Brain microvascular endothelial cell (primary cell): ENCODE results near the gene CNTD1.
"Not testable (repeated sequence)": the region's sequence is repeated elsewhere in the genome, so short reads cannot be mapped to it uniquely, and the experiment has no call there.

Experiments used
- DNase-seq: peaks from one replicate; pipeline ENCODE4 v3.0.0-alpha.2; 2020
- H3K27ac ChIP-seq: fragments of 250-450 bp; sonication (Bioruptor Pico); 2 replicates; pipeline ENCODE4 v1.5.1; 2020; ENCODE audit warnings: mild to moderate bottlenecking, moderate library complexity
- H3K27me3 ChIP-seq: fragments of 250-450 bp; sonication (Bioruptor Pico); replicated peaks from 2 replicates; pipeline ENCODE4 v1.5.1; 2020; ENCODE audit warnings: mild to moderate bottlenecking
- H3K36me3 ChIP-seq: fragments of 250-450 bp; sonication (Bioruptor Pico); replicated peaks from 2 replicates; pipeline ENCODE4 v1.5.1; 2020; ENCODE audit warnings: mild to moderate bottlenecking
- H3K4me3 ChIP-seq: 2 replicates; pipeline ENCODE4 v1.5.1; 2011; ENCODE audit warnings: low read depth, mild to moderate bottlenecking, control low read depth, low read length, moderate library complexity
- in situ Hi-C: cut with HindIII; loops from 2 replicates; pipeline ENCODE4 v1.10.0; 2017; ENCODE audit warnings: low sequenced_read_pairs, low pct_ligation_motif_present
- TF ChIP-seq, protein P1 (sequence below): IDR thresholded peaks from 2 replicates; pipeline ENCODE4 v1.5.1; 2011; ENCODE audit warnings: low read depth, mild to moderate bottlenecking, moderate library complexity, low read length, control low read depth, inconsistent platforms; ENCODE audit errors: missing control alignments

CNTD1 gene

DNA sequence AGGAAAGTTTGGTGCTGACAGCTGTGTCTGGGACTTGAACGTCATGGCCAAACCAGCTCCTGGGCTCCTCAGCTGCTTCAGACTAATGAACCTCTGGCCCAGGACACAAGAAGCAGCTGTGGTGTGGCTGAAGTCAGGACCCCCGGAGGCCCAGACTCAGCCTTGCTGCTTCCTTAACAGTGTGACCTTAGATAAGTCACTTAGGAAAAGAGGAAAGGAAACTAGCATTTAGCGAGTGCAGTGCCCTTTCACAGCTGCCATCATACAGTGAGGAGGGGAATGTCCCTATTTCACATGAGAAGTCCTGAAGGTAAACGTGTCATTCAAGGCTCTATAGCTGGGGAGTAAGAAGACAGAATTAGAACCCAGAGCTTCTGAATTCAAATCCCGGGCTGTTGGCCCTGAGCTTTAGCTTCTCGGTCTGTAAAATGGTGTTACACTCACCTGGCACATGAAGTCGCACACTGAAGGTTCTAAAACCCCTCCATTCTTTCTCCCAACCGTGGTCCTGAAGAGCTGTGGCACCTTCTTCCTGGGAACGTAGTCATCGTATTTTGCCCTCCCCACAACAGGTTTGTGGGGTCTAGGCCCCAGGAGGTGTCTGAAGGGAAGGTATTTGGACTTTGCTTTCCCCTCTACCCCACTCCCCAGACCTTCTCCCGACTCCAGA, 38.5 kb upstream of the CNTD1 start:
- Histone ChIP-seq H3K27me3 (peaks cover 19% of the 10 kb centered on the region), H3K4me3 (no peak overlapping the region), H3K36me3 (no peaks in the 10 kb centered on the region), H3K27ac (no peak overlapping the region)
- in situ Hi-C loops, result no loop called here
- TF ChIP-seq, protein P1, sequence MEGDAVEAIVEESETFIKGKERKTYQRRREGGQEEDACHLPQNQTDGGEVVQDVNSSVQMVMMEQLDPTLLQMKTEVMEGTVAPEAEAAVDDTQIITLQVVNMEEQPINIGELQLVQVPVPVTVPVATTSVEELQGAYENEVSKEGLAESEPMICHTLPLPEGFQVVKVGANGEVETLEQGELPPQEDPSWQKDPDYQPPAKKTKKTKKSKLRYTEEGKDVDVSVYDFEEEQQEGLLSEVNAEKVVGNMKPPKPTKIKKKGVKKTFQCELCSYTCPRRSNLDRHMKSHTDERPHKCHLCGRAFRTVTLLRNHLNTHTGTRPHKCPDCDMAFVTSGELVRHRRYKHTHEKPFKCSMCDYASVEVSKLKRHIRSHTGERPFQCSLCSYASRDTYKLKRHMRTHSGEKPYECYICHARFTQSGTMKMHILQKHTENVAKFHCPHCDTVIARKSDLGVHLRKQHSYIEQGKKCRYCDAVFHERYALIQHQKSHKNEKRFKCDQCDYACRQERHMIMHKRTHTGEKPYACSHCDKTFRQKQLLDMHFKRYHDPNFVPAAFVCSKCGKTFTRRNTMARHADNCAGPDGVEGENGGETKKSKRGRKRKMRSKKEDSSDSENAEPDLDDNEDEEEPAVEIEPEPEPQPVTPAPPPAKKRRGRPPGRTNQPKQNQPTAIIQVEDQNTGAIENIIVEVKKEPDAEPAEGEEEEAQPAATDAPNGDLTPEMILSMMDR, result no peak
- no peak for DNase-seq

DNA sequence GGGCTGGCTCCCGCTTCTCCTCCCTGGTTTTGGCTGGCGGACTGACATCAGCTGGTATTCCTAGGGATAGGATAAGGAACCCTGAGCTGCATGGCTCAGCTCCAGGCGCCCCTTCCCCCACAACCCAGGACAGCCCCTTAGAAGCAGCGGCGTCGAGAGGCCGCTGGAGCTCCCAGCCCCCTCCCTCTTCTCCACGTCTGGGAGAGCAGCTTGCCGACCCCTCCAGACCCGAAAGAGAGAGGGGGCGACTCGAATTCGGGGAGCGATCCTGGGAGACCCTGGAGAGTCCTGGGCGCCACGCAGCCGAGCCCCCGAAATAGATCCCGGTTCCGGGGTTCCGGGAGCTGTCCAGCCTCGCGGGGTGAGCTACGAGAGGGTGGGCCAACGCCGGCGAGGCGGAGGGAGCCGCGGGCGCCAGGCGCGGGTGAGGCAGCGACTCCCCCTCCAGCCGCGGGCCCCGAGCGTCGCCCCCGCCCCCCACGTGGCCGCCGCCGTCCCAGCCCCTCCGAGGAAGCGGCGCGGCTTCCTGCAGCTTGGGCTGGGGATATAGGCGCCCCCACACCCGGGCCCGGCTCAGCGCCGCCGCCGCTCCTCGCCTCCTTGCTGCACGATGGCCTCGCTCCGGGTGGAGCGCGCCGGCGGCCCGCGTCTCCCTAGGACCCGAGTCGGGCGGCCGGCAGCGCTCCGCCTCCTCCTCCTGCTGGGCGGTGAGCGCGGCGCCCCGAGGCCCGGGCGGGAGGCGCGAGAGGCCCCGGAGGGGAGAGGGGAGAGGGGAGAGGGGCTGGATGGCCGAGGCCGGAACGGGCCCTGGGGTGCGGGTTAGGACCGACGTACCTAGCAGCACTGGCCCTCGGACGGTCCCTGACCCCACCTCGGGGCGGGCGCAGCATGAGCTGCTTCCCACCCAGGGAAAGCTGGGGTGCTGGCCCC, 37.7 kb upstream of the CNTD1 start, which contains the start of gene RAMP2:
TSS of gene RAMP2 (plus strand) at position 576 of the 930 bp plus-strand sequence. CDS start at position 611, 35 bp downstream.
- in situ Hi-C loops, result no loop called here
- no peaks in the 10 kb centered on the region for H3K36me3 ChIP-seq
- H3K27ac ChIP-seq, result no peak within 1 kb of the TSS
- DNase-seq, result no peak
- H3K4me3 ChIP-seq, result peak within 1 kb of the TSS; percentile 43
- H3K27me3 ChIP-seq, result peaks cover 19% of the 10 kb centered on the region
- TF ChIP-seq, protein P1, result no peak

- Histone ChIP-seq H3K27me3 (peaks cover 19% of the 10 kb centered on the region), H3K27ac (no peak overlapping the region), H3K36me3 (no peaks in the 10 kb centered on the region), H3K4me3 (peak overlapping the region; percentile 43)
- in situ Hi-C loops, result no loop called here
- no peak for DNase-seq
- TF ChIP-seq, protein P1, result no peak
These were observed 37.0 kb upstream of the CNTD1 start for GRCh38 chr17:42761638-42762037.

DNA sequence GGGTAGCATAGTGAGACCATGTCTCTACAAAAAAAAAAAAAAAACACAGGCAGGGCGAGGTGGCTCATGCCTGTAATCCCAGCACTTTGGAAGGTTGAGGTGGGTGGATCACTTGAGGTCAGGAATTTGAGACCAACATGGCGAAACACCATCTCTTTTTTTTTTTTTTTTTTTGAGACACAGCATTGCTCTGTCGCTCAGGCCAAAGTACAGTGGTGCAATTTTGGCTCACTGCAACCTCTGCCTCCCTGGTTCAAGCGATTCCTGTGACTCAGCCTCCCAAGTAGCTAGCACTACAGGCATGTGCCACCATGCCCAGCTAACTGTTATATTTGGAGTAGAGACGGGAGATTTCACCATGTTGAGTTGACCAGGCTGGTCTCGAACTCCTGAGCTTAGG, 32.5 kb upstream of the CNTD1 start:
- peaks cover 7% of the 10 kb centered on the region for H3K27me3 ChIP-seq

GRCh38 chr17:42767512-42767911, 31.1 kb upstream of the CNTD1 start:
- TF ChIP-seq, protein P1, result no peak
- in situ Hi-C loops, result no loop called here
- Histone ChIP-seq H3K27ac (no peak overlapping the region), H3K27me3 (no peaks in the 10 kb centered on the region), H3K4me3 (no peak overlapping the region), H3K36me3 (no peaks in the 10 kb centered on the region)
- DNase-seq, result no peak

More for the DNA sequence above, 32.5 kb upstream of the CNTD1 start:
- Histone ChIP-seq H3K4me3 (no peak overlapping the region), H3K27ac (no peak overlapping the region), H3K36me3 (no peaks in the 10 kb centered on the region)
- TF ChIP-seq, protein P1, result no peak
- DNase-seq, result no peak
- in situ Hi-C loops, result no loop called here

DNA sequence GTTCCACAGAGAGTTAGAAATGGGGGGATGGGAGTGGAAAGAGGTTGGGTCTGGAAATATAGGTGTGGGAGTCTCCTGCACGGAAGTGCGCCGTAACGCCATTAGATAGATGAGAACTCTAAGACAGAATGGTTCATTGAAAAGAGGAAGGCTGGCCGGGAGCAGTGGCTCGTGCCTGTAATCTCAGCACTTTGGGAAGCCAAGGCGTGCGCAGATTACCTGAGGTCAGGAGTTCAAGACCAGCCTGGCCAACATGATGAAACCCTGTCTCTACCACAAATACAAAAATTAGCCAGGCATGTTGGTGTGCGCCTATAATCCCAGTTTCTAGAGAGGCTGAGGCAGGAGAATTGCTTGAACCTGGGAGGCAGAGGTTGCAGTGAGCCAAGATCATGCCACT, 30.7 kb upstream of the CNTD1 start:
- H3K4me3 ChIP-seq, DNase-seq, H3K36me3 ChIP-seq, H3K27me3 ChIP-seq, in situ Hi-C loops, H3K27ac ChIP-seq: not testable (repeated sequence)

DNA sequence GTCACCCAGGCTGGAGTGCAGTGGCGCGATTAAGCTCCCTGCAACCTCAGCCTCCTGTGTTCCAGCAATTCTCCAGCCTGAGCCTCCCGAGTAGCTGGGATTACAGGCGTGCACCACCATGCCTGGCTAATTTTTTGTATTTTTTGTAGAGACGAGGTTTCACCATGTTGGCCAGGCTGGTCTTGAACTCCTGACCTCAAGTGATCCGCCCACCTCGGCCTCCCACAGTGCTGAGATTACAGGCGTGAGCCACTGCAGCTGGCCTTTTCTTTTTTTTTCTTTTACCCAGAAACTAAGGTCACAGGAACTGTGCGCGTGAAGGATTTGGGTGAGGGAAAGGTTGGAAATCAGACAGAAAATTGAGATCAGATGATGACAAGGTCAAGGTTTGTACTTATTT, 28.7 kb upstream of the CNTD1 start:
- H3K27me3 ChIP-seq, H3K27ac ChIP-seq, H3K36me3 ChIP-seq, in situ Hi-C loops, H3K4me3 ChIP-seq, DNase-seq: not testable (repeated sequence)
